Measurements from ENCODE around the gene SEC16A.
A peak's percentile ranks its signal among the peaks of the same experiment; 100 is the strongest.

Gene SEC16A

GRCh38 chr9:136394312-136395019, 88.4 kb downstream of the SEC16A start:
- intact Hi-C loops (cut with DNase I), result no loop called here
- peak in 1 of 10 donors; percentile 71 for DNase-seq

- intact Hi-C loops (cut with DNase I), result no loop called here
Observed at GRCh38 chr9:136393531-136393930, 89.3 kb downstream of the SEC16A start.

GRCh38 chr9:136392538-136393449, 90.0 kb downstream of the SEC16A start:
- peak in 2 of 10 donors; percentile 44 to 78 for DNase-seq
- intact Hi-C loops (cut with DNase I), result no loop called here

More at GRCh38 chr9:136393531-136393930, 89.3 kb downstream of the SEC16A start:
- DNase-seq, result peak in 1 of 10 donors; percentile 46

- DNase-seq, result peak in 1 of 10 donors; percentile 68
- intact Hi-C loops (cut with DNase I), result no loop called here
Observed at GRCh38 chr9:136391737-136392537, 90.9 kb downstream of the SEC16A start.

Measured in posterior cingulate gyrus (tissue), 11 donors.